SW480 (cell line): ENCODE data around the gene DENND1B.
"Not testable (repeated sequence)": the region's sequence is repeated elsewhere in the genome, so short reads cannot be mapped to it uniquely, and the experiment has no call there.

ENCODE experiments used
- DNase-seq: peaks from one replicate; pipeline ENCODE4 v3.0.0-alpha.2; 2016; ENCODE audit warnings: low spot score

The DENND1B gene

GRCh38 chr1:197557302-197557701 lies 218.0 kb downstream of the DENND1B start:
- no peak for DNase-seq

- DNase-seq: no peak
Measured at GRCh38 chr1:197553281-197553680, 222.0 kb downstream of the DENND1B start.

DNA sequence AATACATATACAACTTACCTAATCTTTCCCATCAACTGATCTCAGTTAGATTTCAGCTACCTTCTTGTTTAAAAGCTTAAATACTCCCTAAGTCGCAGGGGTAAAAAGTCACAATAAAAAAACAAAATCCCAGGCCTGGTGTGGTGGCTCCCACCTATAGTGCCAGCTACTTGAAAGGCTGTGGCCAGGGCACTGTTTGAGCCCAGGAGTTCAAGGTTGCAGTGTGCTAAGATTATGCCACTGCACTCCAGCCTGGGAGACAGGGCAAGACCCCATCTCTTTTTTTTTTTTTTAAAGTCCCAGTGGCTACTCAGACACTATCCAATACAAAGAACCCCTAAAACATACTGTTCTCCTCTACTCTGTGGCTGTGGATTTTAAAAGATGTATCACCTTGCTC lies 228.3 kb downstream of the DENND1B start:
- DNase-seq: no peak

GRCh38 chr1:197544553-197544952 lies 230.7 kb downstream of the DENND1B start:
- DNase-seq: no peak

DNA sequence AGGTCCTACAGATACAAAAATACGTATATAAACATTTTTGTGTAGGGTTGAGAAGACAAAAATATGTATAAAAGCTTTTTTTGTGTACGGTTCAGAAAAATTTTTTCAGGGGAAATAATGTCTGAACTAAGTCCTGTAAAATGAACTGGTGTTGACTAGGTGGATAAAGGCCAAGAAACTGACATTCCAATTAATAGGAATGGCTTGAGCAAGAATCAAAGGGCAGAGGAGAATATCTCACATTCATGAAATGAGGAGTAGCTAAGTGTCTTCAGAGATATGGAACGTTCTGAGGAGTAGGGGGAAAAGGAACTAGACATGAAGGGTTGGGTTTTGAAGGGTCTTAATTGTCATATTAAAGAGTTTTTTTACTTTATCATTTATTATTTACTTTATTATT lies 231.2 kb downstream of the DENND1B start:
- no peak for DNase-seq

DNA sequence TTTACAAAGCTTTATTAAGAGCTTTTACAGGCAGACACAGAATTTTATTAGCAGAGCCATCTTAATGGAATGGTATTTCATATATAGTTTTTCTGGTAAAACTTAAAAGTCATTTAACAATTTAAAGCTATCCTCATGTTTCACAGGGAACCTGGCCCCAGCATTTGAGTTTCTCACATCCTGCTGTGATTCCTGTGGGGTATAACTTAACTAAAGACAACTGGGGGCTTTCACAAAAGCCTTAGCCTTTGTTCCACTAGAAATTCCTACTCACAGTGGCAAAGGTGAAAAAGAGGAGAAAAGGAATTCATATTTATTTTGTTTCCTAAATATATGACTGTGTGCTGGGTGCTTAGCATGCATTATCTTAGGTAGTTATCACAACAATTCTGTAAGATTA lies 233.9 kb downstream of the DENND1B start:
- no peak for DNase-seq

GRCh38 chr1:197526736-197527371 lies 248.4 kb downstream of the DENND1B start:
- DNase-seq: peak; percentile 28

GRCh38 chr1:197521118-197521739 lies 254.1 kb downstream of the DENND1B start:
- peak; percentile 25 for DNase-seq

- DNase-seq: peak; percentile 8
Measured at GRCh38 chr1:197519741-197520334, 255.4 kb downstream of the DENND1B start.

- DNase-seq: no peak
Measured at GRCh38 chr1:197515421-197515820, 259.9 kb downstream of the DENND1B start.

GRCh38 chr1:197510691-197511378 lies 264.4 kb downstream of the DENND1B start:
- DNase-seq: no peak

- no peak for DNase-seq
Measured at GRCh38 chr1:197496722-197497121, 278.6 kb downstream of the DENND1B start.

GRCh38 chr1:197491505-197491904 lies 283.8 kb downstream of the DENND1B start:
- DNase-seq: not testable (repeated sequence)

GRCh38 chr1:197486946-197487345 lies 288.3 kb downstream of the DENND1B start:
- DNase-seq: no peak

GRCh38 chr1:197485790-197486189 lies 289.5 kb downstream of the DENND1B start:
- no peak for DNase-seq

GRCh38 chr1:197481101-197481500 lies 294.2 kb downstream of the DENND1B start:
- DNase-seq: no peak

DNA sequence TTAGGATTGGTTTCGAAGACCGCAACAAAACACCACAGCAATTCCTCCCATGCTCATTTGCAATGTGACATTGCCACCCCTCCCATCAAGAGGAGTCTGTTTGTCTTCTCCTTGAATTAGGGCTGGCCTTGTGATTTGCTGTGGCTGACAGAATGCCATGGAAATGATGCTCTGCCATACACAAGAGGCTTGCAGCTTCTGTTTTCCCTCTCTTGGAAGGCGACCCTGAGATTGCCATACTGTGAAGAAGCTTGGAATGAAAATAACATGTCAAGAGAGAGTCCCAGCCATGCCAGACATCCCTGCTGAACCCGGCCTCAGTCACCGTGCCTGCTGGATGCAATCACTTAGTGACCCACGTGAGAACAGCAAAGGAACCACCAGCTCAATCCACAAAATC lies 294.8 kb downstream of the DENND1B start:
- no peak for DNase-seq

- DNase-seq: no peak
Measured at GRCh38 chr1:197472141-197472540, 303.1 kb downstream of the DENND1B start.

DNA sequence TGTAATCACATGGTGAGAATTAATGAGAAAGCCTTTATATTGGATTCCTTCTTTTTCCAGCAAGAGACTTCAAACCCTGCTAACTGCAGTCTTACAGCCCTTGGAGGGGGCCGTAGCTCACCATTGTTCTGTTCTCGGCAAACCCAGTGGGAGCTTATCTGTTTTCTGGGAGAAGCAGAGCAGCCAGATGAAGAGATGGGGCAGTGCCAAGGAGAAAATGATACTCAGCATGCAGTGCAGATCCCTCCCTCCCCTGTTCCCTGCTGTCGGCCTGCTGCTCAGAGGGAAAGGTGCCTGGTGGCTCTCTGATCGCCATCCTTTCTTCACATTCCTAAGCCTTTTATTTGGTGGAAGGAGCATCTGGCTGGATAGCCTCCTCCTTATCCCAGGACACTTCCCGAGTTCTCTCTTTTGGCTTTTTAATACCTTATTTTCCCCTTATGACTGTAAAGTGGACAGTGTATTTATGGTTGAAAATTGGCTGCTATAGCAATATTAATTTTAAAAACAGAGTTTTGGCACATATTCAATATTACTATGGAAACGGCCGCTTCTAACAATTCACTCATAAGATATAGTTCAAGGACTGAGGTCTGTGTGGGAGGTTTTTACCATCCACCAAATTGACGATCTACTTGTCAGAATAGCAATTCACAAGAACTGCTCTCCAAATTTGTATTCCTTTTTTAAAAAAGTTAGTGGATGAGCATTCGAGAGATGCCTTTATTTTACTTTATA lies 303.9 kb downstream of the DENND1B start:
- no peak for DNase-seq

DNA sequence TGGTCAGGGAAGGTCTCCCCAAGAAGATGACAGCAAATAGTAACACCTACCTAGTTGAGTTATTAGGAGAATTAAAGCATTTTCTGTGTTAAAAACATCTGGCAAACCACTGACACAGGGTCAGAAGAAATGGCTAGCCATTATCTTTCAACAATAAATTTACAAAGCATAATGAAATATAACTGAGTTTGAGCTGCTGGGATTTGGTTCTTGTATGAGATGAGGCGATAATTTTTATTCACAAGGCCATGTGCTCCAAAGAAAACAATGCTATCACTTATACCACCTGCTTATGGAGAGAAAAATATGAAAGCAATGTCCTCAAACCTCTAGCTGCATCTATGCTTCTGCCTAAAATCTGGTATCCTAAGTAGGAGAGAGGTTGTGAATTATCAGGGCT lies 304.9 kb downstream of the DENND1B start:
- no peak for DNase-seq

- DNase-seq: no peak
Measured at GRCh38 chr1:197469620-197470210, 305.6 kb downstream of the DENND1B start.
